Brain pericyte (primary cell): ENCODE data around the gene ATP1B1.

ENCODE experiments used
- DNase-seq: peaks from one replicate; pipeline ENCODE4 v3.0.0-alpha.2; 2012; ENCODE audit warnings: low read depth, low spot score

ATP1B1 gene

DNA sequence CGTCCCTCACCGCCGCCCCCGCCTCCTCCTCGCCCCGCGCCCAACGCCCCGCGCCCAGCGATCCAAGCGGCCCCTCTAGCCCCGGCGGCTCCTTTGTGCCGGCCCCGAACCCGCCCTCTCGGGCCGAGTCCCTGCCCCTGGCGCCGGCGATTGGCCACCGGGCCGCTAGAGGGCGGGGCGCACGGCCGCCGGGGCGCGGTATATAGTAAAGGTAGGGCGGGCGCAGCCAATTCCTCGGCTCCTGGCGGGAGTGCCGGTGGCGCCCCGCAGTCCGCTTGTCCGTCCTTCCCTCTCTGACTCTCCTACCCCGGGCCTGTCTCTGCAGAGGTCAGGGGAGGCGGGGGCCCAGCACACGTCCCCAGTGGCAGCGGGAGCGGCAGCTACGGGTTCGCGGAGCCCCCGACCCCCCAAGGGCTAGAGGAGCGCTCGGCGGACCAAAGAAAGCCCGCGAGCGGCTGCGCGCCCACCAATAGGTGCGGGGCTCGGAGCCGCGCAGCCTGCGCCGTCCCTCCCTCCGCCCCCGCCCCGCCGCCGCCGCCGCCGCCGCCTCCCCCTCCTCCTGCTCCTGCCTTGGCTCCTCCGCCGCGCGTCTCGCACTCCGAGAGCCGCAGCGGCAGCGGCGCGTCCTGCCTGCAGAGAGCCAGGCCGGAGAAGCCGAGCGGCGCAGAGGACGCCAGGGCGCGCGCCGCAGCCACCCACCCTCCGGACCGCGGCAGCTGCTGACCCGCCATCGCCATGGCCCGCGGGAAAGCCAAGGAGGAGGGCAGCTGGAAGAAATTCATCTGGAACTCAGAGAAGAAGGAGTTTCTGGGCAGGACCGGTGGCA, at the start of gene ATP1B1:
TSS of gene ATP1B1 (plus strand) at position 596 of the 826 bp plus-strand sequence. CDS start at position 736, 140 bp downstream.
- peak; percentile 60 for DNase-seq

DNA sequence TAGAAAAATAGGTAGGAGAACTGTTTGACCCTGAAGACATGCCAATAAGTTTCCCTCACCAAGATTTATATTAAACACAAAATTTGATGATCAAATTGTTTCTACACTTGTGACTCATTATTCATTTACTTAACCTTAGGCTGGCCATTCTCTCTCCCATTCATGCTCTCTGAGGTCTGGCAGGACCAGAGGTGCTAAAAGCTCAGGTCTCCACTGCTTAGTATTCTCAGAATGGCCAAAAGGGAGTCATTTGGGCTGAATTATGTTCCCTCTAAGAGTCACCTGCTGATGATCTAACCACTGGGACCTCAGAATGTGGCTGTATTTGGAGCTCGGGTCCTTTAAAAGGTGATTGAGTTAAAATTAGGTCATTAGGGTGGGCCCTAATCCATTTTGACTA, 47.1 kb upstream of the ATP1B1 start:
- no peak for DNase-seq

DNA sequence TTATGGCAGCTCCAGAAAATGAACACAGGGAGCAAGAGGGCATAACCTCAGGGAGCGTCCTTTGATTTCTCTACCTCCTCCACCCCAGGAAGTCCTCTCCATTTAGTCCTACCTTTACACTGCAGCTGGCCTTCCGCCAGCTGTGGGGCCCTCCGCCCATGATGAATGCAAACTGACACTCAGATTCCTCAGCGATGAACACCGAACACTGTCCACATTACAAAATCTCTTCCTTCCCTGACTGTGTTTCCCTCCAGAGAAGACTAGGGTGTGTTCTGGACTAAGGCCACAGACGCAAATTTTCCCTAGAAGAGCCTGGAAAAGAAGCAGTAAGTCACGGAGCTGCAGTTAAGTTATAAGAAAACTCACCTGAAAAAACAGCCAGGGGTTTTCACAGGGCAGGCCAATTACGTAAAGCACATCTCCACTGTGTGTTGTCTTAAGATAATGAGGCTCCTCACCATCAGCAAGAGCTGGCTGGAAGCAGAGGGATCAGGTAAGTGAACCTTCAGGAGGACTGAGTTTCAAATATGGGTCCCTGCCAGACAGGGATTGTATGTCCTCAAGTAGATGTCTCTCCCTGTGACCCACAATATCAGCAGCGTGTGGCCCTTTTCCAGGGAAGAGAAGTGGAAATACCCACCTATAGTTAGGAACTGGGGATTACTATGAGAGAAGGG, 46.3 kb upstream of the ATP1B1 start:
- DNase-seq, result no peak

DNA sequence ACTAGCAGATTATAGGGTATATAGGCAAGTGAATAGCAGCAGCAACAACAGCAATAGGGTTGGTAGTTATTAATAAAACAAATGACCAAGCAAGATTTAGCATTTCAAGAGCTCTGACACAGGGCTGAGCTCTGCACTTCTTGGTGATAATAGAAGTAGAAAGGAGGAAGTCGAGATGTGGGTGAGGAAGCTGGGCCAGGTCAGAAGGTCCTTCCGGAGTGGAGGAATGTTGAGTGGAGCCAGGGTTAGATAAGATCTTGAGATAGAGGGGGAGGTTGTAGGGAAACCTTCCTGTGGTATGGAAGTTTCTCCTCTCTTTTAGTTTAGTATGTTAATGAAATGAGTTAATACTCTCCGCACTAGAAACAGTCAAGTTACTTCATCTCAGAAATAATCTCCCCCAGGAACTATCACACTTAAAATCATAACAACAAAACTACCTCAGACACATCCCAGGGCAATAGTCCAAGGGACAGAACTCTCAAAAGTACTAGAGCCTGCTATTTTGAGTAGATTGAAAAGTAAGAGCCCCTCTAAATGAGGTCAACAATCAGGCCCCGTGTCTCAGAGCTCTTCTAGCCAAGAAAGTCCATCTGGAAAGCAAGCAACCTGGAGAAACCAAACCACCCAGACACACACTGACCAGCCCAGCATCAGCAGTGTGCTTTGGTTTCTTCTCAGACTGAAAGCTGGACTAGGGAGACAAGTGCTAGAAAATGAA, 45.4 kb upstream of the ATP1B1 start:
- no peak for DNase-seq

DNA sequence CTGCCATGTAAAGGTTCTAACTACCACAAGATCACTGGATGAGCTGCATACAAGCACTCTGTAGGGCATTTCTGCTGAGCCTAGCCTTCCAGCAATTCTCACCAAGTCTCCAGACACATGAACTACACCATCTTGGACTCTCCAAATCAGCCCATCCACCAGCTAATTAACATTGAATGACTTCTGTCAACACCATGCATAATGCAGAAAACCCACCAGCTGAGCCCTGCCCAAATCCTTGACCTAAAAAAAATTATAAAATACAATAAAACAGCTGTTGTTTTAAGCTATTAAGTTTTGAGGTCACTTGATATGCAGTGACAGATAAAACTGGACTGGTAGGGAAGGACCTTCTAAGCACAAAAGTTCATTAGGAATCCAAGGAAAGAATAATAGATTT, 44.3 kb upstream of the ATP1B1 start:
- DNase-seq, result no peak

DNA sequence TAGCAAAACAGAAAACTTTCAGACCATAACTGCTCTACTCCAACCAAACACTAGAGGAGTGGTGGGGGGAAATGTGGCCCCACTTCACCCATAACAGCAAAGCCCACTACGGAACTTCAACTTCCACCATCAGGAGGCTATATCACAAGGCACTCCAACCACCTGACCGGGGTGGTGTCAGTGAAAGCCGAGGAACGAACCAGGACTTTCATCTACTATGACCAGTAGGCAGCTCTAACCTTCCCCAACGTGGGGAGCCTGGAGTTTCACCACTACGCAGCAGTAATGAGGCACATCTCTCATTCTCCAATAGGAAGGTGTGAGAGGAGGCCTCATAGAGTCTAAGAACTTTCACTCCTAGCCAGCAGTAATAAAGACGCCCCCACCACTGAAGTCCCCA, 42.4 kb upstream of the ATP1B1 start:
- no peak for DNase-seq

DNA sequence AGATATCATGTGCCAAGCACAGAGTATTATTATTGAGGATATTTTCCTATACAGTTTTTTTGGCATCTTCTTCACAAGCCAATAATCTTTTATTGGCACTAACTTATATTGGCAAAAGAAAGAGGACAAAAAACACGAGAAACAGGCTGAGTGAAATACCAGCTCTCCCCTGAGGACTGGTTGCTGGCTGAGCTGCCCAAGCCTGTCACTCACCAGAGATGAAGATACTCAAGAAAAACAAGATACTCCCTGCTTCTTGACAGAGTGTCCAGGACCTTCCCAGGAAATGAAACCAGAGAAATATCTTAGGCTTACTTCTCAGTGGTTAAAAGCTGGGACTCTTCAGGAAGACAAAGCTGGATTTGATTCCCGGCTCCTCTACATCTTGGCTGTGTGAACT, 35.9 kb upstream of the ATP1B1 start:
- DNase-seq, result no peak

DNA sequence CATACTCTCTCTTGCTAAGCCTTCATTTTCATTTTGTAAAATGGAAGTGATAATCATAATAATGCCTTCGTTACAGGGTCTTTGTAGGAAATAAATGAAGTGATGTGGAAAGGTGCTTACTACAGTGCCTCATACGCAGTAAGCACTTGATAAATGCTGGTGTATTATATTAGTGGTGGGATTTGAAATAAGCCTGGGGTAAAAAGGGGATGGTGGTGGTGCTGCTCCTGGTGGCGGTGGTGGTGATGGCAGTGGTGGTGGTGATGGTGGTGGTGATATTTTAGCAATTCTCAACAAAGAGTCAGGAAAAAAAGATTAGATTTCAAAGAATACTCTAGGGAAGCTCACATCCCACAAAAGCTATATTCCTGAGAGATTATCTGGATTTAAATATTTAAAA, 35.5 kb upstream of the ATP1B1 start:
- no peak for DNase-seq

DNA sequence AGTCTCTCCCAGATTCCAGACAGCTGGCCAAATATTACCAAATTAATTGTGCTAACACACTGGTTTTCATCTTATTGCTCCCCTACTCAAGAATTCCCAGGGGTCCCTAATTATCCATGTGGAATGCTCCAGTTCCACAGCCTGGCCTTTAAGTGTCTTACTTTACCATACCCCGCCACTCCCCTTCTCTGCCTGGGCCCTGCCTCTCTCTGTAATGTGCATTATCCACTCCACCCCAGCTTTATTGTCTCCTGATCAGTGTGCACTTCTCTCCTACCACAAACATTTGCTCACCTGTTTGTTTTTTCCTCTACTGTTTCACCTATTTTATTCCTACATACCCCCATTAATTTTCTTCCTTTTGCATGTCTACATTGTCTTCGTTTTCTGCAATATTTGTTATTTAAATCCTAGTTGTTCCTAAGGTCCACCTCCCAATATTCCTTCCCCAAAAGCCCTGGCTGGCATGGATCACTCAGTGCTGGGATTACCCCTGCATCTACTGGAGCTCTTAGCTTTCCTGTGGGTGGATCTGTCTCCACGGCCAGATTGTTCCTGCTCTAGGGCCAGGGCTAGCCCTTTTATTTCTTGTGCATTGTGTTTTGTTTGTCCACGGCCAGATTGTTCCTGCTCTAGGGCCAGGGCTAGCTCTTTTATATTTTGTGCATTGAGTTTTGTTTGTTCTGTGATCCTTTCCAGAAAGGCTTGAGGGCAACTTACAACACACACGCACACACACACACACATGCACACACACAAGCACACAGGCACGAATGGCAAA, 33.4 kb upstream of the ATP1B1 start:
- no peak for DNase-seq

DNA sequence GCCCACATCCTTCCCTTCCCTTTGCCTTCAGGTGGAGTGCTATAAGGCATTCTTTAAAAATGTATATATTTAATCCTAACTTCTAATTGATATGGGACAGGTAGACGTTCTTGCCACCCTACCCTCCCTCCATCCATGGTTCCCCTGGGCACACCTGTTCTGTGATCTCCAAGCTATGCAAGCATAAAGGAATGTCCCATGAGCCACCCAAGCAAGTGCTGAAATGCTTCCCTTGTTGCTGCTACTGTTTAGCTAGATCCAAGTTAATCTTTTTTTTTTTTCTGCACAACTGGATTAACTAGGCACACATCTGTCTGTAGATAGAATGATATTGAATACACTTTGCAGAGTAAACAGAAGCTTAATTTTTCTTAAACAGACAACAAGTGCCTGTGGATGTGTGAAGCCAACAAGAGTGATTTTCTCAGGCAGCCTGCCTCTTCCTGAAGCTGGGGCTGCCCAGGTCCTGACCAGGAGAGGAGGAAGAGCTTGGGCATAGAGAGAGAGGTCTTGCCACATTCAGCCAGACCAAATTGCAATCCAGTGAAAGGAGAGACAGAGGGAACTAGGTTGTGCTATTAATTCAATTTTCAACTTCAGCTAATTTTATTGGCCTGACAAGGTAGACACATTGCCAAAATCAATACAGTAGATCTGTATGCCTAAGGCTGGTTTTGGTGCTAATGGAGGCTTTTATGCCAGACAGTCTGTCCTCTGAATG, 28.2 kb upstream of the ATP1B1 start:
- no peak for DNase-seq

DNA sequence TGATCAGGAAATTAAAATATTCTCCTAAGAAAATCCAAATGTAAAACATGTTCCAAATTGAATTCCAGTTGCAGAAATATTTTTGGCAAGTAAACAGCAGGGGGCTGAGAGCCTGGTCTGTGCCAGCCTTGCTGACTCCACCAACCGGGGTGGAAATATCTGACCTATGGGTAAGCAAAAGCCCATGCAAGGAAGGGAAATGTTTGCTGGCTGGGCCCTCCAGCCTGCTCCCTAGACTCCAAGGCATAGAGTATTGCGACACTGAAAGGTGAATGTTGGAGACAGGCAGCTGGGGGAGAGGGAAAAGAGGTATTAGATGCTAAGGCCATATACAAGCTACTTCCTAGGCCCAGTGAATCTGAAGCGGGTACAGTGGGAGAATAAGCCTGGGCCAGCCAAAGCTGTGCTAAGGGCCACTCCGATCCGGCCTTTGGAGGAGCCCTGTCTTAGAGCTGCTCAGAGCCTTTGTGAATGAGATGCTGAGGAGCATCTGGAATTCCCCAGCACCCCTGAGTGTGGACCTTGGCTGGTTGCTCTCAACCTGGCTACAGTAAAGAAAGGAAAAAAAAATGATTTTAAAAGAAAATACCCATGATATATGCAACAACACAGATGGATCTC, 24.9 kb upstream of the ATP1B1 start:
- no peak for DNase-seq

DNA sequence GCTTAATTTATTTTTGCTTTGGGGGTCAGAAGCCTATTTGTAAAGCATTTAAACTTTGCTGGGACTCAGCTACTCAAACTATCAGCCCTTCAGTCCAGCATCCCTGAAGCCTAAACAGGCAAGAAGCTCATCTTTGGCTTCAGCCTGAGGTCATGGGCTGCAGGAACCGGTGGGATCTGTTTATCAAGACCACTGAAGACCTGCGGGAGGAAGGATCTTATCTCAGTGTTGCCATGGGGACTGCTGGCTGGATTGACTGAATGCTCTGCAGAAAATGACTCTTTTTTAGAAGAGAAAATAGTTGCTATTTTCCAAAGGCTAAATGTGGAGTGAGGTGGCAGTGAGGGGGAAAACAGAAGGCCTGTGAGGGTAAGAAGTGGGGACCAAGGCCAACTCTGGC, 20.6 kb upstream of the ATP1B1 start:
- no peak for DNase-seq

DNA sequence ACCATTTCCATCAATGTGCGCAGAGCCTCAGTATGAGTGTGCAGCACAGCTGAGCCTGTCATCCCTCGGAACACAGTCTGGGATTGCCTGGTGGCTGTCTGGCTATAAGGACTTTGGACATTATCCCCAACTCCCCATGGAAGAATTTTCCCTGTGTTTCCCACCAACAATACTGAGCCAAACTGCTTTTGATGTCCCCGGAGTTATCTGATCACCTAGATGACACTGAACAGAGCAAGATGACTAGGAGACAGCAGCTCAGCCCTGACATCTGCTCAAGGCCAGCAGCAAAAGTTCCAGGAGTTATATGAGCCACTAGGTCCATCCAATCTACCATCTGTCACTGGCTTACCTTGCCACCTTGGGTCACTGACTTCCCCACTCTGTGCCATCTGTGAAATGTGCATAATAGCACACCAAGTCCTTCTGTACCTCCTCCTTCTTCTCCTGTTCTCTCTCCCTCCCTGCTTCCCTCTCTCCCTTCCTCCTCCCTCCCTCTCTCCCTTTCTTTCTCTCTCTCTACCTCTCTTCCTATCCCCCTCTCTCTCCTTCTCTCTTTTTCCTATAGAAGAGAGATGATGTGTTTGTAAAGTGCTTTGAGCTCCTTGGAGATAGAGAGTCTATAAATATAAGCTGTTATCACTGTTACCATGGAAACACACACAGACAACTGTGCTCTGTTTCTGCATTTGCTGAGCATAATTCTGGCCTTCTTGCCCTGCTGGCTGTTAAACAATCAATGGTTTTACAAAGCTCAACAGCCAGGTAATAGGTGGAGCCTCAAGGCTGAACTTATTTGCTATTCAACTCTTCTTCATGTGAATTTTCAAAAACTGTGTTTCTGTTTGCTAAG, 19.7 kb upstream of the ATP1B1 start:
- DNase-seq, result no peak

DNA sequence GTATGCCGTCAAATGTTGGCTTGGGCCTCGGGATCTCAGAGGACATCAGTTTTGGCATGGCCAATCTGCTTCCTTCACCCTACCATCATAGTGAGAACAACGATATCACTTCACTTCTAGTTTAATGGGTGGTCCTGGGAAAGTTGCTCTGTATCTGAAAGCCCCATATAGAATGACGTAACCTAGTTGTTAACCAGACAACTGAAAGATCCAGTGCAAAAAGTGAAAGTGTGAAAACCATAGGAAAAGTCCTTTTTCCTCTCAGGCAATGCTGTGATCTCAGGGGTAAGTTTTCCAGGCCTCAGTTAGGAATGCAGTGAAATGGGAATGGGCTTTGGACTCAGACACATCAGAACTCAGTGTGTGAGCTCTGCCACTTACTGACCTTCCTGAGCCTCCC, 18.6 kb upstream of the ATP1B1 start:
- DNase-seq, result no peak

DNA sequence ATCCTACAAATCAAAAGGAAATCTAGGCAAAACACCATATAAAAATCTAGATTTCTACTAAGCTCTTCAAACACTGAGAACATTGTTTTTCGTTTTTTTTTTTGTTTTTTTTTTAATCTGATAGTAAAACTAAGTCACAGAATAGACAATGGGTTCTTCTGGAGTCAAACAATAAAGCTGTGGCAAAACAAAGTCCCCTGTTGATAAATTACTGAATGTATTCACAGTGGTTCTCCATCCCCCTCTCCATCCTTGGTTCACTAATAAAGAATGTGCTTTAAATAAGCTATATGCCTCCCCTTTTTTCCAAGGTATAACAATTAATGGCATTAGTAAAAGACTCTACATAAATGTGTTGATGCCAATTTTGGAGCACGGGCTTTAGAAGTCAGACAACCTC, 16.7 kb upstream of the ATP1B1 start:
- DNase-seq, result no peak

DNA sequence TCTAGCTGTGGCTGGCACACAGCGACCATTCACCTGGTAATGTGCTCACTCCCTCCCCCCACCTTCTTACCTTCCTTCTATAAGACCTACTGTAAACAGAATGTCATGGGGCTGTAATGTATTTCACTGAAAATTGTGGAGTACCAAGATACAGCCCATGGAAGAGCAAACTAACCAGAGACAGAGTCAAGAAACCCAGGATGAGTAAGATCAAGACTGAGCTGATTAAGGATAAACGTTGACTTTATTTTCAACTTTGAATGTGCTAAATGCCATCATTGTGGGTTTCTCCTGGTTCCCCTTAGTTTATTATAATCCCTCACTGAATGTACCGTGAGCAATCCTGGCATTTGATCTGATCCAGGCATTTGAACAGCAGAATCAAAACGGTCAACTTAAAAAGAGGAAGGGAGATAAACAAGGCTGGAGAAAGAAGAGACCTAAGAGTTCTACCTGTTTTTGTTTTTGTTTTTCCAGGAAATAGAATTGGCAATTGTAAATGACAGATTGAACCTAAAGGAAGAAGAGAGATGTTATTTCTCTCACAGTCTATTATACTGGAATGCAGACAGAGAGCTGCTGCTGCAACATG, 16.1 kb upstream of the ATP1B1 start:
- no peak for DNase-seq

DNA sequence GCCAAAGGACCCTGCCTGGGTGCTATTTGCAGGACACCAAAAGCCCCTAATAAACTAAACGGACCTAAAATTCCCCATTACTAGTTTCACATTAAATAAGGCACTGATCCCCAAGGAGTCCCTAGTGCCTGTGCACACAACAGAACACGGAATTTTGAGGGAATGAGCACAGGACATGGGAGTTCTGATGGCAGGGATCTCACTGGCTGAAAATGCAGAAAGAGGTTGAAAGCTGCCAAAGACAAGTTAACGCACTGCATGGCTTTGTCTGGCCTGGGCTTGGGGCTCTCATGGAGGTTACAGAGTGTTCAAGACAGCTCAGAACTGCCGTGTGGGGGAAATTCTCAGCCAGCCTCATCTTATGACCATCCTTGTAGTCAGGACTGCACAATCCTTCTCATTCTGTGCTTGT, 15.6 kb upstream of the ATP1B1 start:
- DNase-seq, result no peak

DNA sequence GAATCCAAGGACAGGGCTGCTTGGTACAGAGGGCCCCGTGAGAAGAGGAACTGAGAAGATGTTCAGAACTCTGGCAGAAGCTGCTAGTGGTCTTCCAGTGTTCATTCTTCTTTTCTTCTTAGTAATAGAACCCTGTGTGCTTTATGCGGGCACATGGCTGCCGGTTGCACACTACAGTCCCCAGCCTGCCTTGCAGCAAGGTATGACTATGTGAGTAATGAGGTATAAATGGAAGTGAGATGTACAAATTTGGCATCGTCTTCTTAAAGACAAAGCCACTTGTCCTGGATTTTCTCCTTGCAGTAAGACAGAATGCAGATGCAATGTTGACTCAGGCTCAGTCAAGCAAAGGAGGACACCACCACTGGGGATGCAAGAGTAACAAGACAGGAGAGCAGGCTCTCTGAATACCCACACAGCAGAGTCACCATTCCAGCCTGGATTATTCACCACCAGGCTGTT, 15.0 kb upstream of the ATP1B1 start:
- DNase-seq, result no peak

DNA sequence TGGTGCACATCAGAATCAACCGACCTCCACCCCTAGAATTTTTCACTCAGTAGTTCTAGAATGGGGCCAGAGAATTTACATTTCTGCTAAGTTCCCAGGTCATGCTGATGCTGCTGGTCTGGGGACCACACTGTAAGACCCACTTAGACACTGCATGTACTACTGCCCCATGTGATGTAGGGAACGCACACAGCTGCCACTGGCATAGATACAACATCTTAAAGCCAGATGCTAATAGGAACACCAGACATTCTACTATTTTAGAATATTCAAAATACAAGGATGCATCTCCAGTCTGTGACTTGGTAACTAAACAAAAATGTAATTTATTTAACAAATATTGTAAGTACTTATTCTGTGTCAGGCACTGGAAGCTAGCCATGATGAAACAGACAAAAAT, 14.1 kb upstream of the ATP1B1 start:
- no peak for DNase-seq
